Activated naive CD8-positive, alpha-beta T cell (primary cell): ENCODE measurements around the gene OPALIN.
"Not testable (repeated sequence)": the region's sequence is repeated elsewhere in the genome, so short reads cannot be mapped to it uniquely, and the experiment has no call there.

Experiments used
- H3K27ac Mint-ChIP-seq: one replicate; pipeline ENCODE4 v1.8.0; 2021; ENCODE audit warnings: mixed read lengths
- H3K27me3 Mint-ChIP-seq: one replicate; pipeline ENCODE4 v1.8.0; 2021; ENCODE audit warnings: mixed read lengths
- H3K36me3 Mint-ChIP-seq: one replicate; pipeline ENCODE4 v1.8.0; 2021; ENCODE audit warnings: mixed read lengths
- H3K4me1 Mint-ChIP-seq: one replicate; pipeline ENCODE4 v1.8.0; 2021; ENCODE audit warnings: low read depth, mixed read lengths
- H3K4me3 Mint-ChIP-seq: one replicate; pipeline ENCODE4 v1.8.0; 2021; ENCODE audit warnings: mild to moderate bottlenecking, mixed read lengths
- H3K9me3 Mint-ChIP-seq: one replicate; pipeline ENCODE4 v1.8.0; 2021; ENCODE audit warnings: low read depth, mixed read lengths

Gene OPALIN

DNA sequence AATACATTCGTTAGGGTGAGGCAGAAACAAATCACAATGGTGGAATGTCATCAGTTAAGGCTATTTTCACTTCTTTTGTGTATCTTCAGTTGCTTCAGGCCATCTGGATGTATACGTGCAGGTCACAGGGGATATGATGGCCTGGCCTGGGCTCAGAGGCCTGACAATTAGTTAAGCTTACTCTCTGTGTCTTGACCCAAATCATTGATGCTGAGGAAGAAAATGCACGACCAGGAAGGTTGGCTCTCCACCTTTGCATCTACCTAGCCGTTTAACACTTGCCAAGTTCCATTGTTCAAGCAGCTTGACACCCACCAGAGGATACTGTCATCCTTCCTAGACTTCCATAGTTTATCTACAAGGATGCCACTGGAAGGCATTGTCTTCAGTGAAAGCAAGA is 49.9 kb downstream of the OPALIN start:
- H3K4me1 Mint-ChIP-seq = peaks cover 17% of the 10 kb centered on the region
- H3K9me3 Mint-ChIP-seq, H3K27me3 Mint-ChIP-seq, H3K27ac Mint-ChIP-seq, H3K4me3 Mint-ChIP-seq, H3K36me3 Mint-ChIP-seq: not testable (repeated sequence)

DNA sequence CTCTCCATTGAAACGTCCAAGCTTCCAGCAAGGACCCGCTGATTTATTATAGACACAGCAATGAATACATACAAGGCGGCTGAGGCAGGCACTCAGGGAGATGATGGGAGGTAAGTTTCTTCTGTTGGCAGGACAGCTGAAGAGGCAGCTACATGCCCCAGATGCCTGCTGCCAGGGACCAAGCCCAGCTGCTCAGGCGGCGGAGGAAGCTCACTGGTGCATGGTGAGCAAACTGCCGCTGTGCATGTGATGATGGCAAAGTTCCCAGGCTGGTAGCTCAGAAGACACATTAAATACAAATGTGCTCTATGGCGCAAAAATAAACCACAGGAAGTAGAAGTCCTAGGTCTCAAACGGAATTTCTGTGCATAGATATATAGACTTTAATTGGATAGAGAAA is 52.3 kb downstream of the OPALIN start:
- Mint-ChIP-seq H3K9me3 (no peaks in the 10 kb centered on the region), H3K4me1 (peaks cover 21% of the 10 kb centered on the region), H3K27ac (no peak overlapping the region)

DNA sequence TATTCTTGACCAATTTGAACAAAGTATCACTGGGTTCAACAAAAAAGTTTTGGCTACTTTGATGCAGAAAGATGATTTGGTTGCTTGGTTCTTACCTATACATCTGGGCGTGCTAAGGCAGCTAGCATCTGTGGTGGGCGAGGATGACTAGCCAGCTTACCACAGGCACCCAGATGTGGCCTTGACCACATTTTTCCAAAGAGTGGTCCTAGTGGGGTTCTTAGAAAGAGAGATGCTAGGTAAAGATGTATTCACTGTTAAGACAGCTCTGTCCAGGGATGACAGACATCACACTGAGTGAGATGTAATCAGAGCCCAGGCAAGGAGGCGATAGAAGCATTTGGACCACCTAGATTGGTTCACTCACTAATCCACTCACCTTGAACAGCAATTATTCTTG is 53.8 kb downstream of the OPALIN start:
- Mint-ChIP-seq H3K4me1 (peaks cover 36% of the 10 kb centered on the region), H3K27me3 (peaks cover 6% of the 10 kb centered on the region), H3K27ac (no peak overlapping the region), H3K4me3 (no peak overlapping the region), H3K36me3 (peaks cover 3% of the 10 kb centered on the region), H3K9me3 (no peaks in the 10 kb centered on the region)

More for the DNA sequence above, 52.3 kb downstream of the OPALIN start:
- peaks cover 3% of the 10 kb centered on the region for H3K36me3 Mint-ChIP-seq
- peaks cover 6% of the 10 kb centered on the region for H3K27me3 Mint-ChIP-seq
- H3K4me3 Mint-ChIP-seq = no peak overlapping the region

DNA sequence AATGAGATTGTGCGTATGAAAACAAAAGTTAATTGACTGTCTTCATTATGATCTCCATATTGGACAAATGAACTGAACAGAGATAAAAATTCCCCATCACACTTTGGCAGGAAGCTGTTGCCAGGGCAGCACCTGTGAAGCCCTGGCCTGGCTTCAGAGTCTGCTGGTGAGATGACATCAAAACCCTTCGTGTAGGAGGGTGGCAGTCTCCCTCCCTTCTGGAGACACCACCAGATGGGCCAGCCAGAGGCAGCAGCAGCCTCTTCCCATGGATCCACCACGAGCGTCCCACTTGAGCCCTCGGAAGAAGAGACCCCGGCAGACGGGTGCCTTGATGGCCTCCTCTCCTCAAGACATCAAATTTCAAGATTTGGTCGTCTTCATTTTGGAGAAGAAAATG is 54.6 kb downstream of the OPALIN start, which contains the start of gene DNTT:
Gene DNTT (plus strand): TSS at position 205 of the 400 bp plus-strand sequence. CDS start 64 bp downstream, at position 269.
- Mint-ChIP-seq H3K4me1 (peaks cover 44% of the 10 kb centered on the region), H3K36me3 (peaks cover 3% of the 10 kb centered on the region), H3K4me3 (no peak within 1 kb of the TSS), H3K27ac (no peak within 1 kb of the TSS), H3K9me3 (no peaks in the 10 kb centered on the region), H3K27me3 (peaks cover 6% of the 10 kb centered on the region)

DNA sequence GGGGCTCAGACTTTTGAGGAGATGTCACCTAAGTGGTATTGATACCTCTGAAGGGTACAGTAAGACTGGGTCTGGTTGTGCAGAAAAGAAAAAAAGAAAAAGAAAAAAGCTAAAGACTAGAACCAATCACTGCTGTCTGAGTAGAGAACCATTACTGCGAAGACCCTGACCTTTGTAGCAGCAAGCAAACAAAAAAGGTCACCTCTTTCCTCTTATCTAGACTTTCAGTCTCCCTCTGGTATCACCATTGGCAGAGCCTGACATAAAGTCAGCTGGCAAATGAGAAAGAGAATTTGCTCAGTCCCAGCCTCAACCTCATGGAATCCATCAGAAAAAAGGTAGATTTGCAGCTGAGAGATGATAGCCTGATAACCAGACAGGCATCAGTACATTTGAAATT is 57.2 kb downstream of the OPALIN start:
- H3K4me1 Mint-ChIP-seq = peaks cover 58% of the 10 kb centered on the region
- no peaks in the 10 kb centered on the region for H3K9me3 Mint-ChIP-seq
- no peak overlapping the region for H3K4me3 Mint-ChIP-seq
- no peak overlapping the region for H3K27ac Mint-ChIP-seq
- H3K27me3 Mint-ChIP-seq = peaks cover 4% of the 10 kb centered on the region
- H3K36me3 Mint-ChIP-seq = peaks cover 3% of the 10 kb centered on the region

DNA sequence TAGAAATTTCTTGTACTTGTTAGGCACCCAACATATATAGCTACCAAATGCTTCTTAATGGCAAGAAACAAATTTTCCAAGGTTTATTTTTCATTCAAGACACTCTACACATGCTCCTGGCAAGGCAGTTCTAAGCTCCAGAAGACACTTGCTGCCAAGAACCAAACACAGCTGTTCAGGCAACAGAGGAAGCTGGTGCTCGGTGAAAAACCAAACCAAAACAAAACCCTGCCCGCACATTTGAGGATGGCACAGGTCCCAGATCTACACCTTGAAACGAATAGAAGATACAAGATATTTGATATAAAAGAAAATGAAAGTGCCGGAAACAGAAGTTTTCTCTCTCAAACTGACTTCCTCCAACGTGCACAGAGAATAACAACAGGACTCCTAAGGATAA is 59.4 kb downstream of the OPALIN start:
- Mint-ChIP-seq H3K4me1 (peaks cover 62% of the 10 kb centered on the region), H3K27ac (peak overlapping the region; percentile 86), H3K9me3 (no peaks in the 10 kb centered on the region), H3K27me3 (peaks cover 4% of the 10 kb centered on the region), H3K36me3 (no peaks in the 10 kb centered on the region), H3K4me3 (peak overlapping the region; percentile 70)

DNA sequence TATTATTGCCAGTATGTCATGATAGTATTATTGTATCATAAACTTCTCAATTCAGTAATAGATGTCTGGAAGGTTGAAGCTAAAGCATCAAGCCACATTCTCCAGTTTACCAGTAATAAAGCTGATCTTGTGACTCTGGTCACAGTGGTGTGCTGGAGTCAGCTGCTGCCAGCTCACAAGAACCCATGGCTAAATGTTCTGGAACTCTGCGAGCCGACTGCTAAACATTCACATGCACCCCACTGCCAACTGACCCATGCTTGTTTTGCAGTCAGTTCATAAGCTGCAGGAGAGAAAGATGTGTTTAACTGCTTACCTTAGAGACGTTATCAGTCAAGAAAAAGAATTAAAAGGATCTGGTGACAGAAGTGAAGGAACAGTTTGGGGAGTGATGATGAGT is 60.4 kb downstream of the OPALIN start:
- peaks cover 59% of the 10 kb centered on the region for H3K4me1 Mint-ChIP-seq
- no peaks in the 10 kb centered on the region for H3K27me3 Mint-ChIP-seq
- peak overlapping the region; percentile 86 for H3K27ac Mint-ChIP-seq
- no peak overlapping the region for H3K4me3 Mint-ChIP-seq
- H3K9me3 Mint-ChIP-seq = no peaks in the 10 kb centered on the region
- no peaks in the 10 kb centered on the region for H3K36me3 Mint-ChIP-seq

DNA sequence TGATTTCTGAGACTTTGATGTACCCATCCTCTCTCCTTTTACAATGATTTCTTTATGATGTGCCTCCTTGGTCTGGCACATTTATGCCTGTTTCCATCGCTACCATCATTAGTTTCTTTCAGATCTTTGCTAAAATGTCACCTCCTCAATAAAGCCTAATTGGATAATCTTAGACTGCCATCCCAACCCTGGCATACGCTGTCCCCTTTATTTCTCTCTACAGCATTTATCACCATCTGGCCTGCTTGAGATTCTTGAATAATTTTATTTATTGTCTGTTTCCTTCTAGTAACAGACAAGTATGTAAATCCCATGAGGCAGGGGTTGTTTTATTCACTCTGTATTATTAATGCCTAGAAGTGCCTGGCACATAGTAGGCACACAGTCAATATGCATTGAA is 61.3 kb downstream of the OPALIN start:
- H3K27ac Mint-ChIP-seq = no peak overlapping the region
- no peaks in the 10 kb centered on the region for H3K9me3 Mint-ChIP-seq
- peaks cover 60% of the 10 kb centered on the region for H3K4me1 Mint-ChIP-seq
- no peak overlapping the region for H3K4me3 Mint-ChIP-seq
- no peaks in the 10 kb centered on the region for H3K27me3 Mint-ChIP-seq
- no peaks in the 10 kb centered on the region for H3K36me3 Mint-ChIP-seq

DNA sequence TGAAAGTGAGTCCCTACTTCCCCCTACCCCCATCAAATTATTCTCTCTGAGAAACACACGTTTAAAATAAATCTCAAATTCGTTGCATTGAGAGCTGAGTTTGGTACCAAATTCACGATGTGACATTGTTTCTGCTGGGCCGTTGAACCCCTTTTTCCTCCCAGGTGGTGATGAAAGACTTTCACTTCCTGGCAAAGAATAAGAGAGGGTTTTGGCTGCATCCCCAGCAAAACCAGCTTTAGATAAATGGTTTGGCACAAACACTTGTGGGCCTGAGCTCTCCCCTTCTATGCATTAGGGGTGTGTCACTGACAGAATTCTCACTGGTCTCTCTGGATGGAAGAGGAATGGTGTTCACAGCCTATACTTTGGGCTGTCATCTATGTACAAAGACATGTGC is 63.3 kb downstream of the OPALIN start:
- Mint-ChIP-seq H3K27me3 (no peaks in the 10 kb centered on the region), H3K36me3 (no peaks in the 10 kb centered on the region), H3K4me3 (no peak overlapping the region), H3K9me3 (no peaks in the 10 kb centered on the region), H3K4me1 (peaks cover 47% of the 10 kb centered on the region), H3K27ac (peak overlapping the region; percentile 51)
